Liver (tissue), 9 donors: ENCODE measurements around the gene CCDC63. TPM values are rescaled to one million over a fixed set of nuclear protein-coding genes. Genes with fewer than 3 reads are reported as not detected.

ENCODE experiments used
- DNase-seq: peaks from one replicate; pipeline ENCODE4 v3.0.0-alpha.2; 2017; ENCODE audit warnings: low spot score
- H3K27ac ChIP-seq, 2 donors: one replicate each; pipeline ENCODE4 v1.7.0; 2013; ENCODE audit warnings: inconsistent platforms in 2 of 2, low read length in 2 of 2, control low read depth in 1 of 2, low read depth in 1 of 2, mild to moderate bottlenecking in 1 of 2
- H3K27me3 ChIP-seq, 4 donors: one replicate each; pipeline versions ENCODE4 v1.6.1 to v1.7.0; 2013; ENCODE audit warnings: low read length in 3 of 4, inconsistent platforms in 1 of 4, mild to moderate bottlenecking in 1 of 4, moderate library complexity in 1 of 4; ENCODE audit not compliant: control insufficient read depth in 4 of 4, insufficient read depth in 4 of 4
- H3K36me3 ChIP-seq, 4 donors: one replicate each; pipeline versions ENCODE4 v1.6.1 to v1.7.0; 2013; ENCODE audit warnings: low read length in 3 of 4, mild to moderate bottlenecking in 3 of 4, low read depth in 1 of 4, moderate library complexity in 1 of 4; ENCODE audit not compliant: control insufficient read depth in 4 of 4, insufficient read depth in 3 of 4
- H3K4me1 ChIP-seq, 4 donors: one replicate each; pipeline versions ENCODE4 v1.6.1 to v1.7.0; 2013; ENCODE audit warnings: low read length in 3 of 4, mild to moderate bottlenecking in 3 of 4, moderate library complexity in 1 of 4; ENCODE audit not compliant: control insufficient read depth in 4 of 4, insufficient read depth in 4 of 4
- H3K4me3 ChIP-seq, 3 donors: one replicate each; pipeline versions ENCODE4 v1.6.1 to v1.7.0; 2013; ENCODE audit warnings: low read length in 3 of 3, control low read depth in 1 of 3, low read depth in 1 of 3, mild to moderate bottlenecking in 1 of 3
- H3K9ac ChIP-seq, 2 donors: one replicate each; pipeline ENCODE4 v1.7.0; 2013; ENCODE audit warnings: low read length in 2 of 2, mild to moderate bottlenecking in 2 of 2, moderate library complexity in 2 of 2, control low read depth in 1 of 2, low read depth in 1 of 2
- H3K9me3 ChIP-seq, 4 donors: one replicate each; pipeline versions ENCODE4 v1.6.1 to v1.7.0; 2013; ENCODE audit warnings: low read length in 3 of 4; ENCODE audit not compliant: control insufficient read depth in 4 of 4
- ATF3 ChIP-seq: IDR thresholded peaks from 2 replicates; pipeline ENCODE4 v1.6.1; 2016; ENCODE audit warnings: antibody characterized with exemption
- CTCF ChIP-seq: fragments of 150-350 bp; IDR thresholded peaks from 2 replicates; pipeline ENCODE4 v1.5.1; 2017; ENCODE audit warnings: improper control_type of control experiment, low read depth, low read length; ENCODE audit not compliant: missing input control
- EGR1 ChIP-seq, 2 donors: IDR thresholded peaks; 2 replicates each; pipeline ENCODE4 v1.6.1; 2016 to 2018; ENCODE audit warnings: antibody characterized with exemption in 2 of 2, low read depth in 2 of 2
- FOXA1 ChIP-seq: IDR thresholded peaks from 2 replicates; pipeline ENCODE4 v1.6.1; 2016; ENCODE audit warnings: antibody characterized with exemption
- FOXA2 ChIP-seq: IDR thresholded peaks from 2 replicates; pipeline ENCODE4 v1.6.1; 2016; ENCODE audit warnings: antibody characterized with exemption
- HNF4G ChIP-seq: IDR thresholded peaks from 2 replicates; pipeline ENCODE4 v1.6.1; 2016; ENCODE audit warnings: antibody characterized with exemption
- JUND ChIP-seq, 2 donors: IDR thresholded peaks; 2 replicates each; pipeline ENCODE4 v1.6.1; 2016; ENCODE audit warnings: antibody characterized with exemption in 2 of 2
- MAX ChIP-seq: IDR thresholded peaks from 2 replicates; pipeline ENCODE4 v1.6.1; 2016; ENCODE audit warnings: antibody characterized with exemption
- NR2F2 ChIP-seq: IDR thresholded peaks from 2 replicates; pipeline ENCODE4 v1.6.1; 2016; ENCODE audit warnings: antibody characterized with exemption
- RAD21 ChIP-seq, 2 donors: IDR thresholded peaks; 2 replicates each; pipeline ENCODE4 v1.6.1; 2016; ENCODE audit warnings: antibody characterized with exemption in 2 of 2, mild to moderate bottlenecking in 2 of 2
- REST ChIP-seq: IDR thresholded peaks from 2 replicates; pipeline ENCODE4 v1.6.1; 2016; ENCODE audit warnings: antibody characterized with exemption, mild to moderate bottlenecking
- RXRA ChIP-seq, 2 donors: IDR thresholded peaks; 2 replicates each; pipeline ENCODE4 v1.6.1; 2017 to 2018; ENCODE audit warnings: antibody characterized with exemption in 2 of 2, mild to moderate bottlenecking in 1 of 2
- SP1 ChIP-seq: IDR thresholded peaks from 2 replicates; pipeline ENCODE4 v1.6.1; 2018; ENCODE audit warnings: antibody characterized with exemption, mild to moderate bottlenecking
- TAF1 ChIP-seq: conservative IDR thresholded peaks from 2 replicates; pipeline ENCODE4 v1.6.1; 2016; ENCODE audit warnings: antibody characterized with exemption, mild to moderate bottlenecking
- YY1 ChIP-seq: IDR thresholded peaks from 2 replicates; pipeline ENCODE4 v1.6.1; 2016; ENCODE audit warnings: antibody characterized with exemption, mild to moderate bottlenecking
- ZBTB33 ChIP-seq: IDR thresholded peaks from 2 replicates; pipeline ENCODE4 v1.6.1; 2016; ENCODE audit warnings: antibody characterized with exemption
- WGBS: extraction: QIAGEN DNeasy Blood & Tissue Kit; methylation state at CpG from one replicate; pipeline ENCODE4 v1.1.7; 2013; 5-methylcytosine and 5-hydroxymethylcytosine counted together
- polyA plus RNA-seq, 2 donors: library from polyadenylated mRNA; stranded (reverse) in 1 of 2; unstranded in 1 of 2; fragments of 200-250 nt in 1 of 2; fragments of >200 nt in 1 of 2; fragmentation: Nextera tagmentation in 1 of 2; extraction: Ambion mirVana in 1 of 2; gene quantifications; one replicate each; pipeline versions ENCODE4 v1.2.1 to v1.2.3, GENCODE V29; 2013 to 2015
- total RNA-seq, 2 donors: library from RNA; depleted of rRNA; stranded (reverse); fragments of >200 nt; gene quantifications; one replicate each; pipeline ENCODE4 v1.2.3, GENCODE V29; 2014
- donor health status: healthy.
- donor health status: healthy.
- donor health status: healthy.
- donor health status: healthy.
- donor health status: healthy.

CCDC63 gene
- total and polyA plus RNA-seq, 4 donors = not detected

- no peak overlapping the region for H3K27ac ChIP-seq
- H3K4me1 ChIP-seq = no peaks in the 10 kb centered on the region
- no peak overlapping the region for H3K9ac ChIP-seq
- no peaks in the 10 kb centered on the region for H3K36me3 ChIP-seq
- 92% methylated on average over 7 of the region's 7 CpGs for WGBS
- no peak for TF ChIP-seq ZBTB33
- H3K4me3 ChIP-seq = no peak overlapping the region
- DNase-seq = no peak
- no peaks in the 10 kb centered on the region for H3K27me3 ChIP-seq
- peaks cover 0 to 9% (median 5%) of the 10 kb centered on the region in 4 donors for H3K9me3 ChIP-seq
These were observed 39.1 kb upstream of the CCDC63 start for GRCh38 chr12:110807640-110808039.

GRCh38 chr12:110809149-110809548, 37.6 kb upstream of the CCDC63 start:
- Histone ChIP-seq H3K4me1 (no peaks in the 10 kb centered on the region), H3K27me3 (no peaks in the 10 kb centered on the region), H3K9ac (no peak overlapping the region), H3K36me3 (no peaks in the 10 kb centered on the region), H3K9me3 (peaks cover 0 to 5% (median 3%) of the 10 kb centered on the region in 4 donors), H3K4me3 (no peak overlapping the region), H3K27ac (no peak overlapping the region)
- 48% methylated on average over 1 of the region's 1 CpG for WGBS
- DNase-seq = no peak
- no peak for TF ChIP-seq FOXA1
- no peak for TF ChIP-seq YY1
- no peak for TF ChIP-seq JUND (IDR thresholded peaks at IDR 0.05)
- TF ChIP-seq SP1 = no peak
- no peak for TF ChIP-seq TAF1
- no peak for TF ChIP-seq NR2F2
- TF ChIP-seq CTCF = no peak
- no peak for TF ChIP-seq ATF3

- no peak for DNase-seq
- H3K27me3 ChIP-seq = no peaks in the 10 kb centered on the region
- TF ChIP-seq EGR1 (IDR thresholded peaks at IDR 0.05; ENCODE audit: low read depth in 2 of 2) (no peak), YY1 (no peak), RAD21 (IDR thresholded peaks at IDR 0.05) (no peak), SP1 (no peak), REST (no peak), HNF4G (no peak), FOXA1 (no peak), NR2F2 (no peak), MAX (no peak), ZBTB33 (no peak), RXRA (IDR thresholded peaks at IDR 0.05) (no peak), FOXA2 (no peak), ATF3 (no peak), JUND (IDR thresholded peaks at IDR 0.05) (no peak)
- no peaks in the 10 kb centered on the region for H3K36me3 ChIP-seq
- H3K9me3 ChIP-seq = no peaks in the 10 kb centered on the region
- H3K27ac ChIP-seq = no peak overlapping the region
- H3K4me3 ChIP-seq = no peak overlapping the region
- WGBS = 76% methylated on average over 6 of the region's 6 CpGs
- no peaks in the 10 kb centered on the region for H3K4me1 ChIP-seq
- H3K9ac ChIP-seq = no peak overlapping the region
These were observed 34.8 kb upstream of the CCDC63 start for GRCh38 chr12:110811972-110812371.
